Smooth muscle cell of the brain vasculature (primary cell): ENCODE measurements around the gene CDK8.
"Not testable (repeated sequence)": the region's sequence is repeated elsewhere in the genome, so short reads cannot be mapped to it uniquely, and the experiment has no call there.

ENCODE experiments used
- DNase-seq: peaks from one replicate; pipeline ENCODE4 v3.0.0-alpha.2; 2012; ENCODE audit warnings: low read depth, low spot score

CDK8 gene

GRCh38 chr13:26253262-26253786 lies 605 bp upstream of the CDK8 start:
- no peak for DNase-seq

DNA sequence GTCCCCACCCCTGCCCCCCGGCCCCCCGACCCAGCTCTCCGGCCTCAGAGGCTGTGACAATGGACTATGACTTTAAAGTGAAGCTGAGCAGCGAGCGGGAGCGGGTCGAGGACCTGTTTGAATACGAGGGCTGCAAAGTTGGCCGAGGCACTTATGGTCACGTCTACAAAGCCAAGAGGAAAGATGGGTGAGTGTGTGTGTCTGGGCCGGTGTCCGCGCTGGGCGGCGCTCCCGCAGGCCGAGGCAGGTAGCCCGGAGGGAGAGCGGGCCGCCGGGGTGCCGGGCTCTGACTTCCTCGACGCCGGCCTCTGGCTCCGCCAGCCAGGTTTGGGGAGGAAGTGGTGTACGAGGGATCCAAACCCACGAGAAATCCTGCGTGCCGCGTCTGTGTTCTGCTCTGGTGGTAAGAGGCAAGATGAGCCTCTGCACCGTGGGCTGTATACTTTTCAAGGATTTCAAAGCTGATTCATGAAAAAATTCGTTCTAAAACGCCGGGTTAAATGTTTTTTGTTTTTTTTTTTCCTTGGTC lies 718 bp downstream of the CDK8 start:
- no peak for DNase-seq

GRCh38 chr13:26255115-26255514 lies 1.2 kb downstream of the CDK8 start:
- no peak for DNase-seq

DNA sequence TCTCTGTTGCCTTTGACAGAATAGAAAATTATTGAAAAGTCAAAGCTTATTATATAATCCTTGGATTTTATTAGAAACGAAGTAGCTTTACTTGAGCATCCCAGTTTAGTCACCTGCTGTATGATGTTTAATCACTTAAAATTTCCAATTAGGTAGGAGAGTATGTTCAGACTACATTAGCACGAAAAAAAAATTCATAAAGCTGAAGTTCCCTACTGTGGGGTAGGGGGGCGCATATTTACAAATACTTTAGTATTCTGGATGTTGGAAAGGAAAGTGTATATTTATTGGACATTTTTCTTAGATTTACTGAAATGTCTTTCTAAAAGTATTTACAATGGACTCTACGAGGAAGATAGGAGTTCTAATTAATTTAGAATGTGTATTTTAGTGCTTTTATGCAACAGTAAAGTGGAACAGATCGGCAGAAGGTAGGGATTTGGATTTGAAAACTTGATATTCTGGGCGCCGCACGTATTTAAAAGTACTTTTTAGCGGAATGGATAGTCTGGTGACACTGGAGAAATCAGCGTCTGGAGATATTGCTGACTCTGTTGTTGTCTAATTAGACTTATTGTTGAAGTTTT lies 1.9 kb downstream of the CDK8 start:
- no peak for DNase-seq

DNA sequence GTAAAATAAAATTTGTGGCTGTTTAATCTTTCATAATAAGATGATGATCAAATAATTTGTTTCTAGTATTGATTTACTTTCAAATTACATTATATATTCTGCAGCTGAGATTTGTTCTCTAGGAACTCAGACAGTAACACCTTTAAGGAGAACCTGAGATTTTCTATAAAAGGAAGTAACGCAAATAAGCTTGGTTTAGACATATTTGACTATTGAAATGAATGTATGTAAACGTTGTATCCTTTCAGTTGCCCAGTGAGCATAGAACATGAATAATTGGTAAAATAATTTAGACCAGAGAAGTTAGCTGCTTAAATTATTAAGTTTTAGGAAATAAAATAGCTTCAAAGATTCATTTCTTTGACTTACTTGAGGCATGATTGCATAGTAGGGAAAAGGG lies 3.1 kb downstream of the CDK8 start:
- no peak for DNase-seq

DNA sequence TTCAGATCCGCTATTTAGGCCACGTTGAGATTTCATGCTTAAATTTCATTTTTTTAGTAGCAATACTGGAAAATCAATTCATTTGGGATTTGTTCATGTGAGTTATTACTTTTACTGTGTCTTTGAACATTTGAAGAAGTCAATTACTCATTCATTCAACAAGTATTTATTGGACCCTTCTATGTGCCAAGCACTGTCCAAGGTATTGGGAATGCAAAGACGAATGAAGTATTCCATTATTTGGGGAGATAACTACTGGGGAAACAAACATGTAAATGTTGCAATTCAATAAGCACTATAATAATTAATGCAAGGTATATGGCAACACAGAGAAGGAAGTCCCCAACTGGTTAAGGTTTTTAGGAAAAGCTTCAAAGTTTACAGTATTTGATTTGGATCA lies 5.7 kb downstream of the CDK8 start:
- DNase-seq = no peak

DNA sequence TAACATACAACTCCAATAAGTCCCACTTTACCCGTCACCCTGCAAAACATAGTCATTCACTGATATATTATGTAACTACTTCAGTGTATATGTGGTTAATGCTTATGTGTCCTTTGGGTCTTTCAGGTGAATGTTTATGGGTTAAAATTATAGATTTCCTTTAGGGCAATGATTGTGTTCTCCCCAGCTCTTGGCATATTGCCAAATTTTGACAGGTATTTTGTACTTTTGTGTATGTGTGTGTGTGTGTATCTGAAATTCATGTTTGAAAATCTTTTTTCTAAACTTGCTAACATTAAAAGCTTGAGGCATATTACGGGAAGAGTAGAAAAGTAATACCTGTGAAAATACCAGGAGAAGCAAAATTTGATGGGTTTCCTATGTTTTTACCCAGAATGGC lies 8.2 kb downstream of the CDK8 start:
- no peak for DNase-seq

DNA sequence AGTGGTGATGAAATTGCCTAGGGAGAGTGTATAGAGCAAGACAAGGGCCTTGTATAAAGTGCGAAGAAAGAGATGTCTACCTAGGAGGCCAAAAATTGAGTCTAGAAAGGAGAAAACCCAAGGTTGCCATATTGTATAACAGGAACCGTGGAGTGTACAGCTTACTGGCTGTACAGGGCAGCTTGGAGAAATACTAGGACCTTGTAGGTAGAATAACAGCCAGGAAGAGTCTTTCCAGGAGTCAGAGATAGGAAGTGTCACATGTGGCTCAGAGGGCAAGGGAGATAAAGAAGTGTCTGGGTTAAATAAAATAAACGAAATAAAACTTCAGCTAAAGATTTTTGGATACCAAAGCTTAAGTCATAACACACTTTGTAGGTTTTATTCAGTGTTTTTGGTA lies 12.4 kb downstream of the CDK8 start:
- no peak for DNase-seq

DNA sequence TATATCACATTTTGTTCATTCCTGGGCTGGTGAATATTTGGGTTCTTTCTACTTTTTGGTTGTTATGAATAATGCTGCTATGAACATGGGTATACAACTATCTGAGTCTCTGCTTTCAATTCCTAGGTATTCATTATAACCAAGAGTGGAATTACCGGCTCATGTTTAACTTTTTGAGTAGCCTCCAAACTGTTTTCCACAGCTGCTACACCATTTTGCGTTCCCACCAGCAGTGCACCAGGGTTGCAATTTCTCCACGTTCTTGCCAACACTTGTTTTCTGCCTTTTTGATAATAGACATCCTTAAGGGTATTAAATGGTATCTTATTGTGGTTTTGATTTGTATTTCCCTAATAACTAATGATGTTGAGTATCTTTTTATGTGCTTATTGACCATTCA lies 16.8 kb downstream of the CDK8 start:
- DNase-seq = no peak

- DNase-seq = no peak
Measured at GRCh38 chr13:26272621-26273020, 18.7 kb downstream of the CDK8 start.

DNA sequence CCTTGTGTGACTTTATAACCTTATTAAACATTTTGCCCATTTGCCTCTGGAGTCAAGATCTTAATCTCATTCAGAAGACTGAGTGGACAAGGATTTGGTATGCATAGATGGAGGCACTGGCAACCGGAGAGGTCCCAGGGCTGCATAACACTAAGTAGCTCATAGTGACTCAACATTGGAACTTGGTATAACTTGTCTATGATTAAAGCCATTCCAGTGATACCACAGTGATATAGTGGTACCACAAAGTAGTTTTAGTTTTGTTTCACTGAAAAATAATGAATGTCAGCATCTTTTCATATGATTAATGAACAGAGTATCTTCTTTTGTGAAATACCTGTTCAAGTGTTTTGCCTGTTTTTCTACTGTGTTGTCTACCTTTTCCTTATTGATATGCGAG lies 26.4 kb downstream of the CDK8 start:
- DNase-seq = no peak

- no peak for DNase-seq
Measured at GRCh38 chr13:26280822-26281221, 26.9 kb downstream of the CDK8 start.

DNA sequence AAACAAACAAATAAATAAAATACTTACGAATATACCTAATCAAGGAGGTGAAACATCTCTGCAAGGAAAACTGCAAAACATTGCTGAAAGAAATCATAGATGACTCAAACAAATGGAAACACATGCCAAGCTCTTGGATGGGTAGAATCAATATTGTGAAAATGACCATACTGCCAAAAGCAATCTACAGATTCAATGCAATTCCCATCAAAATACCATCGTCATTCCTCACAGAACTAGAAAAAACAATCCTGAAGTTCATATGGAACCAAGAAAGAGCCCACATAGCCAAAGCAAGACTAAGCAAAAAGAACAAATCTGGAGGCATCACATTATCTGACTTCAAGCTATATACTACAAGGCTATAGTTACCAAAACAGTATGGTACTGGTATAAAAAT lies 32.0 kb downstream of the CDK8 start:
- DNase-seq = not testable (repeated sequence)

GRCh38 chr13:26288838-26289237 lies 34.9 kb downstream of the CDK8 start:
- not testable (repeated sequence) for DNase-seq

GRCh38 chr13:26295812-26296211 lies 41.9 kb downstream of the CDK8 start:
- no peak for DNase-seq

GRCh38 chr13:26299168-26299750 lies 45.3 kb downstream of the CDK8 start:
- no peak for DNase-seq

- peak; percentile 15 for DNase-seq
Measured at GRCh38 chr13:26300140-26300539, 46.2 kb downstream of the CDK8 start.

DNA sequence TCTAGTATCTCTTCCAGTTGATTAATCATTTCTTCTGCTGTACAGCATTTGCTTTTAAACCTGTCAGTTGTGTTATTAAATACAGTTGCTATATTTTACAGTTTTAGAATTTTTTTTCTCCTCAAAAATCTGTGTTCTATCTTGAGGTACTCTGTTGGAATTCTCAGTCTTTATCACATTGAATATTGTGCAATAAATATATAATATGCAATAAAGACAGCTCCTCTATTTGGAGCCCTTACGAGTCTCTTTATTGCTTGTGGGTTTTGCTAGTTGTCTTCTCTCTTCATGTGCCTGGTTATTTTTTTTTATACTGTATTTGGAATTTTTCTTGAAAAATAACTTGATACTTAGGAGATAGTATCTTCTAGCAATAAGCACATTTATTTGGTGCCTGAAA lies 51.7 kb downstream of the CDK8 start:
- DNase-seq = no peak

- DNase-seq = no peak
Measured at GRCh38 chr13:26307701-26308100, 53.8 kb downstream of the CDK8 start.

GRCh38 chr13:26308250-26308649 lies 54.3 kb downstream of the CDK8 start:
- DNase-seq = no peak

DNA sequence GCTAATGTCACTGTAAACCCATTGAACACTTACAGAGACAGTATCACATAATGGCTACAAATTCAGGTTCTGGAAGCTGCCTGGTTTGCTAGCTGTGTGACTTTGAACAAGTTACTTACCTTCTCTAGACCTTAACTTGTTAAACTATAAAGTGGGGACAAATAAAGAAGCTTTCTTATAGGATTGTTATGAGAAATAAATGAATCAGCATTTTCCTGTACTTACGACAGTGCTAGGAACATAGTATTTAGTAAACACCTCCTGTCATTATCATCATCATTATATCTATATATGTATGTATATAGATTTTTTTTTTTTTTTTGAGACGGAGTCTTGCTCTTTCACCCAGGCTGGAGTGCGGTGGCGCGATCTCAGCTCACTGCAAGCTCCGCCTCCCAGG lies 54.9 kb downstream of the CDK8 start:
- no peak for DNase-seq

GRCh38 chr13:26310003-26310402 lies 56.1 kb downstream of the CDK8 start:
- DNase-seq = no peak

GRCh38 chr13:26310470-26310869 lies 56.5 kb downstream of the CDK8 start:
- DNase-seq = no peak
